B cell (primary cell): ENCODE data around the gene TBC1D22A.

ENCODE experiments used
- CTCF ChIP-seq: fragments of 200-600 bp; IDR thresholded peaks from one replicate; pipeline ENCODE4 v1.8.0; 2022; ENCODE audit warnings: antibody characterized with exemption, mild to moderate bottlenecking
- EZH2 ChIP-seq: IDR thresholded peaks from 2 replicates; pipeline ENCODE4 v1.6.1; 2012; ENCODE audit warnings: borderline replicate concordance, low read depth, mild to moderate bottlenecking, moderate library complexity, low read length; ENCODE audit not compliant: insufficient read depth, poor library complexity, severe bottlenecking

- TF ChIP-seq EZH2: no peak
- TF ChIP-seq CTCF: no peak
These were observed 397.7 kb downstream of the TBC1D22A start for GRCh38 chr22:47160141-47160541.
